ENCODE results near the gene ORAI2. TPM values are rescaled to one million over a fixed set of nuclear protein-coding genes. Genes with fewer than 3 reads are reported as not detected.

ORAI2 gene
- polyA plus RNA-seq, 1 of the 3 experiments (the other 2 are of a cell fraction): 85.8 TPM

GRCh38 chr7:102469351-102469971 is 36.1 kb downstream of the ORAI2 start:
- peaks cover 16% of the 10 kb centered on the region for H3K79me2 ChIP-seq (ENCODE audit: insufficient read depth)
- 96% methylated on average over 12 of the region's 24 CpGs for WGBS (ENCODE audit: low lambda C conversion rate)
- no peak overlapping the region for H3K4me3 ChIP-seq (ENCODE audit: low read depth in 2 of 2, low read length in 1 of 2)
- no peaks in the 10 kb centered on the region for H3K9me3 ChIP-seq
- H4K20me1 ChIP-seq (ENCODE audit: insufficient read depth): peaks cover 4% of the 10 kb centered on the region; the same call in 1 of the 2 replicates
- peaks cover 10% of the 10 kb centered on the region for H3F3A ChIP-seq (replicated peaks; ENCODE audit: insufficient read depth)
- no peak overlapping the region for H3K4me2 ChIP-seq
- DNase-seq: no peak
- TF ChIP-seq FOXJ3 (CRISPR knock-in tag; IDR thresholded peaks at IDR 0.05) (no peak), SIN3A (IDR thresholded peaks at IDR 0.05; ENCODE audit: borderline replicate concordance, low read depth, low read length) (no peak), FOXM1 (IDR thresholded peaks at IDR 0.05; ENCODE audit: low read depth) (no peak), GABPA (IDR thresholded peaks at IDR 0.05; ENCODE audit: low read depth) (no peak), RAD21 (IDR thresholded peaks at IDR 0.05; ENCODE audit: low read length) (no peak), CHD2 (IDR thresholded peaks at IDR 0.05; ENCODE audit: low read length, partially characterized antibody) (no peak), USF2 (IDR thresholded peaks at IDR 0.05; ENCODE audit: borderline replicate concordance, low read depth, low read length) (no peak), CTCF (IDR thresholded peaks at IDR 0.05) (no peak), RXRA (IDR thresholded peaks at IDR 0.05; ENCODE audit: borderline replicate concordance, low read depth) (no peak), ELF1 (IDR thresholded peaks at IDR 0.05) (no peak), MAX (IDR thresholded peaks at IDR 0.05; ENCODE audit: low read depth) (no peak), MXI1 (IDR thresholded peaks at IDR 0.05; ENCODE audit: low read depth, low read length) (no peak), GATA2 (CRISPR knock-in tag; IDR thresholded peaks at IDR 0.05) (no peak)
- TF ChIP-seq, protein P1, sequence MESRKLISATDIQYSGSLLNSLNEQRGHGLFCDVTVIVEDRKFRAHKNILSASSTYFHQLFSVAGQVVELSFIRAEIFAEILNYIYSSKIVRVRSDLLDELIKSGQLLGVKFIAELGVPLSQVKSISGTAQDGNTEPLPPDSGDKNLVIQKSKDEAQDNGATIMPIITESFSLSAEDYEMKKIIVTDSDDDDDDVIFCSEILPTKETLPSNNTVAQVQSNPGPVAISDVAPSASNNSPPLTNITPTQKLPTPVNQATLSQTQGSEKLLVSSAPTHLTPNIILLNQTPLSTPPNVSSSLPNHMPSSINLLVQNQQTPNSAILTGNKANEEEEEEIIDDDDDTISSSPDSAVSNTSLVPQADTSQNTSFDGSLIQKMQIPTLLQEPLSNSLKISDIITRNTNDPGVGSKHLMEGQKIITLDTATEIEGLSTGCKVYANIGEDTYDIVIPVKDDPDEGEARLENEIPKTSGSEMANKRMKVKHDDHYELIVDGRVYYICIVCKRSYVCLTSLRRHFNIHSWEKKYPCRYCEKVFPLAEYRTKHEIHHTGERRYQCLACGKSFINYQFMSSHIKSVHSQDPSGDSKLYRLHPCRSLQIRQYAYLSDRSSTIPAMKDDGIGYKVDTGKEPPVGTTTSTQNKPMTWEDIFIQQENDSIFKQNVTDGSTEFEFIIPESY (IDR thresholded peaks at IDR 0.05; ENCODE audit: borderline replicate concordance, low read depth): no peak
- no peak overlapping the region for H3K27ac ChIP-seq (ENCODE audit: low read depth in 2 of 2, low read length in 1 of 2)
- H3K9me2 ChIP-seq: no peaks in the 10 kb centered on the region
- H3K9ac ChIP-seq: no peak overlapping the region
- H3K27me3 ChIP-seq (ENCODE audit: insufficient read depth): no peaks in the 10 kb centered on the region
- peaks cover 33 to 56% of the 10 kb centered on the region in 2 experiments for H3K36me3 ChIP-seq (replicated peaks in 1 of 2; ENCODE audit: control insufficient read depth in 1 of 2, insufficient read depth in 2 of 2, low read length in 1 of 2)
- no peak overlapping the region for H2AFZ ChIP-seq (ENCODE audit: low read depth)
- ChIA-PET CTCF (interaction anchor here (0.6 to 1.4 kb wide), 2 partner anchors 65 to 781 kb away, joined by 3 to 6 read pairs; no protein-coding TSS in a partner anchor), POLR2A (no interaction called here)
- peaks cover 5 to 7% of the 10 kb centered on the region in 2 experiments; a peak in 2 of 4 replicates for H3K4me1 ChIP-seq (ENCODE audit: control insufficient read depth in 1 of 2, insufficient read depth in 2 of 2, low read depth in 1 of 2, low read length in 1 of 2)

All from SK-N-SH (cell line).